HepG2 (cell line): ENCODE results near the gene TPM2. TPM values are rescaled to one million over a fixed set of nuclear protein-coding genes. Genes with fewer than 3 reads are reported as not detected.

Experiments
- FOSL2 ChIP-seq: sonication (generic); formaldehyde crosslinking; IDR thresholded peaks from 2 replicates; pipeline ENCODE4 v1.4.0; 2020; ENCODE audit warnings: missing genetic modification reagents
- KAT7 ChIP-seq: IDR thresholded peaks from 2 replicates; pipeline ENCODE4 v1.6.1; 2018; ENCODE audit warnings: borderline replicate concordance, missing compliant biosample characterization
- NPAS2 ChIP-seq: sonication (generic); formaldehyde crosslinking; IDR thresholded peaks from 2 replicates; pipeline ENCODE4 v1.8.0; 2022; ENCODE audit warnings: mild to moderate bottlenecking, missing genetic modification reagents, borderline replicate concordance
- PHB2 ChIP-seq: fragments of 450-650 bp; IDR thresholded peaks from 2 replicates; pipeline ENCODE4 v1.6.1; 2018; ENCODE audit not compliant: partially characterized antibody
- PITX1 ChIP-seq: sonication (generic); formaldehyde crosslinking; IDR thresholded peaks from 2 replicates; pipeline ENCODE4 v1.5.1; 2020; ENCODE audit warnings: mild to moderate bottlenecking, missing genetic modification reagents
- SAFB2 ChIP-seq: sonication (generic); formaldehyde crosslinking; IDR thresholded peaks from 2 replicates; pipeline ENCODE4 v1.5.1; 2020; ENCODE audit warnings: missing genetic modification reagents, low read depth, mild to moderate bottlenecking, borderline replicate concordance
- SIX4 ChIP-seq: sonication (generic); formaldehyde crosslinking; IDR thresholded peaks from 2 replicates; pipeline ENCODE4 v1.4.0; 2020; ENCODE audit warnings: missing genetic modification reagents
- SUZ12 ChIP-seq: fragments of 150-350 bp; IDR thresholded peaks from 2 replicates; pipeline ENCODE4 v1.6.1; 2014; ENCODE audit warnings: low read depth, low read length
- ZBTB37 ChIP-seq: sonication (generic); formaldehyde crosslinking; IDR thresholded peaks from 2 replicates; pipeline ENCODE4 v1.4.0; 2020; ENCODE audit warnings: mild to moderate bottlenecking, missing genetic modification reagents
- ZFP36L2 ChIP-seq: sonication (generic); formaldehyde crosslinking; IDR thresholded peaks from 2 replicates; pipeline ENCODE4 v1.4.0; 2020; ENCODE audit warnings: missing genetic modification reagents
- ZFX ChIP-seq: sonication (generic); formaldehyde crosslinking; IDR thresholded peaks from 2 replicates; pipeline ENCODE4 v1.4.0; 2020; ENCODE audit warnings: mild to moderate bottlenecking, low read depth, missing genetic modification reagents, moderate library complexity
- ZFY ChIP-seq: sonication (generic); formaldehyde crosslinking; IDR thresholded peaks from 2 replicates; pipeline ENCODE4 v1.4.0; 2020; ENCODE audit warnings: missing genetic modification reagents
- ZNF251 ChIP-seq: sonication (generic); formaldehyde crosslinking; IDR thresholded peaks from 2 replicates; pipeline ENCODE4 v1.9.0; 2021; ENCODE audit warnings: mild to moderate bottlenecking, missing genetic modification reagents
- ZNF264 ChIP-seq: sonication (generic); formaldehyde crosslinking; IDR thresholded peaks from 2 replicates; pipeline ENCODE4 v1.4.0; 2020; ENCODE audit warnings: missing genetic modification reagents
- ZNF337 ChIP-seq: sonication (generic); formaldehyde crosslinking; IDR thresholded peaks from 2 replicates; pipeline ENCODE4 v1.5.1; 2020; ENCODE audit warnings: missing genetic modification reagents, low read depth, mild to moderate bottlenecking, borderline replicate concordance
- ZNF367 ChIP-seq: sonication (generic); formaldehyde crosslinking; IDR thresholded peaks from 2 replicates; pipeline ENCODE4 v1.4.0; 2020; ENCODE audit warnings: missing genetic modification reagents, borderline replicate concordance
- ZNF784 ChIP-seq: sonication (generic); formaldehyde crosslinking; IDR thresholded peaks from 2 replicates; pipeline ENCODE4 v1.5.1; 2020; ENCODE audit warnings: missing genetic modification reagents, mild to moderate bottlenecking, borderline replicate concordance
- polyA plus RNA-seq, 8 experiments: library from polyadenylated mRNA; depleted of rRNA in 3 of 8; stranded (reverse) in 7 of 8; unstranded in 1 of 8; fragments of >200 nt; fragmentation: Illumina TruSeq in 4 of 8; extraction: Trizol in 4 of 8; gene quantifications; 2 replicates each; pipeline versions ENCODE4 v1.2.1 to v1.2.3, GENCODE V29; 2011 to 2016; ENCODE audit warnings: low read depth in 4 of 8, missing spikeins in 1 of 8, mixed read lengths in 1 of 8; ENCODE audit not compliant: insufficient read depth in 1 of 8
- total RNA-seq, 5 experiments: library from RNA; depleted of rRNA; stranded (reverse); fragments of >200 nt; fragmentation: Illumina TruSeq; extraction: Trizol; gene quantifications; 2 replicates each; pipeline ENCODE4 v1.2.3, GENCODE V29; 2016; ENCODE audit warnings: low read depth in 1 of 5
- TF ChIP-seq, protein P1 (sequence below): sonication (generic); formaldehyde crosslinking; IDR thresholded peaks from 2 replicates; pipeline ENCODE4 v1.5.0; 2020; ENCODE audit warnings: mild to moderate bottlenecking, missing genetic modification reagents, moderate library complexity
- TF ChIP-seq, protein P2 (sequence below): sonication (generic); formaldehyde crosslinking; IDR thresholded peaks from 2 replicates; pipeline ENCODE4 v1.4.0; 2020; ENCODE audit warnings: missing genetic modification reagents, mild to moderate bottlenecking, borderline replicate concordance
- TF ChIP-seq, protein P3 (sequence below): sonication (generic); formaldehyde crosslinking; IDR thresholded peaks from 2 replicates; pipeline ENCODE4 v1.4.0; 2020; ENCODE audit warnings: missing genetic modification reagents

The TPM2 gene
- total and polyA plus RNA-seq, 2 of the 13 experiments (the other 11 are each of a cell fraction or from before 2014, with no cell fraction given), result 3.1 to 10.7 TPM

GRCh38 chr9:35646533-35647265 lies 43.0 kb downstream of the TPM2 start (continued):
- TF ChIP-seq, protein P1, sequence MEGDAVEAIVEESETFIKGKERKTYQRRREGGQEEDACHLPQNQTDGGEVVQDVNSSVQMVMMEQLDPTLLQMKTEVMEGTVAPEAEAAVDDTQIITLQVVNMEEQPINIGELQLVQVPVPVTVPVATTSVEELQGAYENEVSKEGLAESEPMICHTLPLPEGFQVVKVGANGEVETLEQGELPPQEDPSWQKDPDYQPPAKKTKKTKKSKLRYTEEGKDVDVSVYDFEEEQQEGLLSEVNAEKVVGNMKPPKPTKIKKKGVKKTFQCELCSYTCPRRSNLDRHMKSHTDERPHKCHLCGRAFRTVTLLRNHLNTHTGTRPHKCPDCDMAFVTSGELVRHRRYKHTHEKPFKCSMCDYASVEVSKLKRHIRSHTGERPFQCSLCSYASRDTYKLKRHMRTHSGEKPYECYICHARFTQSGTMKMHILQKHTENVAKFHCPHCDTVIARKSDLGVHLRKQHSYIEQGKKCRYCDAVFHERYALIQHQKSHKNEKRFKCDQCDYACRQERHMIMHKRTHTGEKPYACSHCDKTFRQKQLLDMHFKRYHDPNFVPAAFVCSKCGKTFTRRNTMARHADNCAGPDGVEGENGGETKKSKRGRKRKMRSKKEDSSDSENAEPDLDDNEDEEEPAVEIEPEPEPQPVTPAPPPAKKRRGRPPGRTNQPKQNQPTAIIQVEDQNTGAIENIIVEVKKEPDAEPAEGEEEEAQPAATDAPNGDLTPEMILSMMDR (CRISPR knock-in tag), result peak; percentile 98
- TF ChIP-seq, protein P2, sequence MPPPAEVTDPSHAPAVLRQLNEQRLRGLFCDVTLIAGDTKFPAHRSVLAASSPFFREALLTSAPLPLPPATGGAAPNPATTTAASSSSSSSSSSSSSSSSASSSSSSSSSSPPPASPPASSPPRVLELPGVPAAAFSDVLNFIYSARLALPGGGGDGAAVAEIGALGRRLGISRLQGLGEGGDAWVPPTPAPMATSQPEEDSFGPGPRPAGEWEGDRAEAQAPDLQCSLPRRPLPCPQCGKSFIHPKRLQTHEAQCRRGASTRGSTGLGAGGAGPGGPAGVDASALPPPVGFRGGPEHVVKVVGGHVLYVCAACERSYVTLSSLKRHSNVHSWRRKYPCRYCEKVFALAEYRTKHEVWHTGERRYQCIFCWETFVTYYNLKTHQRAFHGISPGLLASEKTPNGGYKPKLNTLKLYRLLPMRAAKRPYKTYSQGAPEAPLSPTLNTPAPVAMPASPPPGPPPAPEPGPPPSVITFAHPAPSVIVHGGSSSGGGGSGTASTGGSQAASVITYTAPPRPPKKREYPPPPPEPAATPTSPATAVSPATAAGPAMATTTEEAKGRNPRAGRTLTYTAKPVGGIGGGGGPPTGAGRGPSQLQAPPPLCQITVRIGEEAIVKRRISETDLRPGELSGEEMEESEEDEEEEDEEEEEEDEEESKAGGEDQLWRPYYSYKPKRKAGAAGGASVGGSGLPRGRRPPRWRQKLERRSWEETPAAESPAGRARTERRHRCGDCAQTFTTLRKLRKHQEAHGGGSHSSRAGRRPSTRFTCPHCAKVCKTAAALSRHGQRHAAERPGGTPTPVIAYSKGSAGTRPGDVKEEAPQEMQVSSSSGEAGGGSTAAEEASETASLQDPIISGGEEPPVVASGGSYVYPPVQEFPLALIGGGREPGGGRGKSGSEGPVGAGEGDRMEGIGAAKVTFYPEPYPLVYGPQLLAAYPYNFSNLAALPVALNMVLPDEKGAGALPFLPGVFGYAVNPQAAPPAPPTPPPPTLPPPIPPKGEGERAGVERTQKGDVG, result no peak
- TF ChIP-seq ZNF337 (CRISPR knock-in tag), result no peak
- TF ChIP-seq ZNF264, result no peak
- TF ChIP-seq PITX1 (CRISPR knock-in tag), result 0 out of 2 replicates have a peak, but pooled peaks have one; percentile 17
- TF ChIP-seq SUZ12, result peak; percentile 73
- TF ChIP-seq SAFB2 (CRISPR knock-in tag), result peak; percentile 28; the same call in 1 of the 2 replicates
- peak; percentile 37; the same call in 1 of the 2 replicates for TF ChIP-seq ZNF784 (CRISPR knock-in tag)
- no peak for TF ChIP-seq NPAS2 (CRISPR knock-in tag)
- no peak for TF ChIP-seq PHB2
- TF ChIP-seq, protein P3, sequence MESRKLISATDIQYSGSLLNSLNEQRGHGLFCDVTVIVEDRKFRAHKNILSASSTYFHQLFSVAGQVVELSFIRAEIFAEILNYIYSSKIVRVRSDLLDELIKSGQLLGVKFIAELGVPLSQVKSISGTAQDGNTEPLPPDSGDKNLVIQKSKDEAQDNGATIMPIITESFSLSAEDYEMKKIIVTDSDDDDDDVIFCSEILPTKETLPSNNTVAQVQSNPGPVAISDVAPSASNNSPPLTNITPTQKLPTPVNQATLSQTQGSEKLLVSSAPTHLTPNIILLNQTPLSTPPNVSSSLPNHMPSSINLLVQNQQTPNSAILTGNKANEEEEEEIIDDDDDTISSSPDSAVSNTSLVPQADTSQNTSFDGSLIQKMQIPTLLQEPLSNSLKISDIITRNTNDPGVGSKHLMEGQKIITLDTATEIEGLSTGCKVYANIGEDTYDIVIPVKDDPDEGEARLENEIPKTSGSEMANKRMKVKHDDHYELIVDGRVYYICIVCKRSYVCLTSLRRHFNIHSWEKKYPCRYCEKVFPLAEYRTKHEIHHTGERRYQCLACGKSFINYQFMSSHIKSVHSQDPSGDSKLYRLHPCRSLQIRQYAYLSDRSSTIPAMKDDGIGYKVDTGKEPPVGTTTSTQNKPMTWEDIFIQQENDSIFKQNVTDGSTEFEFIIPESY (CRISPR knock-in tag), result 0 out of 2 replicates have a peak, but pooled peaks have one; percentile 48
- TF ChIP-seq FOSL2 (CRISPR knock-in tag), result peak; percentile 28; the same call in 1 of the 2 replicates
- no peak for TF ChIP-seq ZFP36L2
- no peak for TF ChIP-seq ZNF251 (CRISPR knock-in tag)
- peak; percentile 92 for TF ChIP-seq ZFY (CRISPR knock-in tag)
- peak; percentile 86 for TF ChIP-seq ZFX
- peak; percentile 63 for TF ChIP-seq SIX4 (CRISPR knock-in tag)
- TF ChIP-seq KAT7 (CRISPR knock-in tag), result peak; percentile 59; the same call in 1 of the 2 replicates
- no peak for TF ChIP-seq ZNF367 (CRISPR knock-in tag)
- no peak for TF ChIP-seq ZBTB37 (CRISPR knock-in tag)
